ENCODE data around the gene PI4KB. TPM values are rescaled to one million over a fixed set of nuclear protein-coding genes. Genes with fewer than 3 reads are reported as not detected.

PI4KB gene
- total and polyA plus RNA-seq, 2 donors from 2014 or later = 43.5 to 60.9 TPM

GRCh38 chr1:151254217-151255213 is 72.7 kb downstream of the PI4KB start, which contains the start of gene PSMD4:
Gene PSMD4 (plus strand): TSS chr1:151254734. CDS start chr1:151254783, 49 bp downstream.
- H3K4me3 ChIP-seq (ENCODE audit: low read length in 3 of 3) = peak within 1 kb of the TSS; percentile 90 to 98 (median 93)
- peak; percentile 2 for TF ChIP-seq CTCF (IDR thresholded peaks at IDR 0.05; ENCODE audit: borderline replicate concordance, extremely low read depth, insufficient read depth)

GRCh38 chr1:151251656-151252470 is 75.4 kb downstream of the PI4KB start:
- DNase-seq (peak in 3 of 5 donors; percentile 53 to 83 (median 76)), FAIRE-seq (peak; percentile 17)
- H3K27ac ChIP-seq (ENCODE audit: low read depth in 2 of 2, low read length in 2 of 2) = no peak overlapping the region
- no peaks in the 10 kb centered on the region for H3K27me3 ChIP-seq (ENCODE audit: control insufficient read depth, insufficient read depth, low read length)
- peaks cover 0 to 8% (median 5%) of the 10 kb centered on the region in 3 donors for H3K4me1 ChIP-seq (ENCODE audit: control insufficient read depth in 2 of 3, insufficient read depth in 2 of 3, low read depth in 1 of 3, low read length in 3 of 3)
- no peak overlapping the region for H3K4me3 ChIP-seq (ENCODE audit: low read length in 3 of 3)
- peak; percentile 88 for TF ChIP-seq CTCF (IDR thresholded peaks at IDR 0.05; ENCODE audit: borderline replicate concordance, extremely low read depth, insufficient read depth)
- H3K9ac ChIP-seq (ENCODE audit: low read length in 3 of 3) = no peak overlapping the region
- peaks cover 4 to 9% (median 7%) of the 10 kb centered on the region in 3 donors for H3K36me3 ChIP-seq (ENCODE audit: control insufficient read depth in 2 of 3, insufficient read depth in 3 of 3, low read length in 3 of 3)
- no peaks in the 10 kb centered on the region for H3K9me3 ChIP-seq (ENCODE audit: control insufficient read depth in 2 of 3, insufficient read depth in 1 of 3, low read length in 3 of 3)
- intact Hi-C loops (cut with DNase I) = no loop called here

More at GRCh38 chr1:151254217-151255213, 72.7 kb downstream of the PI4KB start, which contains the start of gene PSMD4:
- Histone ChIP-seq H3K4me1 (ENCODE audit: control insufficient read depth in 2 of 3, insufficient read depth in 2 of 3, low read depth in 1 of 3, low read length in 3 of 3) (peaks cover 0 to 8% (median 5%) of the 10 kb centered on the region in 3 donors), H3K27me3 (ENCODE audit: control insufficient read depth, insufficient read depth, low read length) (no peaks in the 10 kb centered on the region), H3K9ac (ENCODE audit: low read length in 3 of 3) (peak within 1 kb of the TSS; percentile 86 to 97 (median 95)), H3K9me3 (ENCODE audit: control insufficient read depth in 2 of 3, insufficient read depth in 1 of 3, low read length in 3 of 3) (no peaks in the 10 kb centered on the region), H3K27ac (ENCODE audit: low read depth in 2 of 2, low read length in 2 of 2) (peak within 1 kb of the TSS; percentile 51 to 69), H3K36me3 (ENCODE audit: control insufficient read depth in 2 of 3, insufficient read depth in 3 of 3, low read length in 3 of 3) (peaks cover 0 to 3% (median 0%) of the 10 kb centered on the region in 3 donors)
- DNase-seq = peak; percentile 97 to 99 (median 98)
- FAIRE-seq = peak; percentile 70
- intact Hi-C loops (cut with DNase I) = no loop called here

GRCh38 chr1:151246786-151247185 is 80.4 kb downstream of the PI4KB start:
- TF ChIP-seq CTCF (IDR thresholded peaks at IDR 0.05; ENCODE audit: borderline replicate concordance, extremely low read depth, insufficient read depth) = no peak
- Histone ChIP-seq H3K9me3 (ENCODE audit: control insufficient read depth in 2 of 3, insufficient read depth in 1 of 3, low read length in 3 of 3) (no peaks in the 10 kb centered on the region), H3K9ac (ENCODE audit: low read length in 3 of 3) (no peak overlapping the region), H3K36me3 (ENCODE audit: control insufficient read depth in 2 of 3, insufficient read depth in 3 of 3, low read length in 3 of 3) (peaks cover 12 to 31% (median 28%) of the 10 kb centered on the region in 3 donors), H3K4me1 (ENCODE audit: control insufficient read depth in 2 of 3, insufficient read depth in 2 of 3, low read depth in 1 of 3, low read length in 3 of 3) (no peaks in the 10 kb centered on the region), H3K4me3 (ENCODE audit: low read length in 3 of 3) (no peak overlapping the region), H3K27me3 (ENCODE audit: control insufficient read depth, insufficient read depth, low read length) (no peaks in the 10 kb centered on the region), H3K27ac (ENCODE audit: low read depth in 2 of 2, low read length in 2 of 2) (no peak overlapping the region)
- intact Hi-C loops (cut with DNase I) = no loop called here
- DNase-seq = no peak
- no peak for FAIRE-seq
